Astrocyte (in vitro differentiated cells and primary cell): ENCODE results near the gene PDE4A.

ENCODE experiments used
- CTCF ChIP-seq: IDR thresholded peaks from 2 replicates; pipeline ENCODE4 v1.5.1; 2011; ENCODE audit warnings: low read depth, mild to moderate bottlenecking, inconsistent platforms, low read length, moderate library complexity; ENCODE audit not compliant: insufficient read depth
- EZH2 ChIP-seq: IDR thresholded peaks from 2 replicates; pipeline ENCODE4 v1.6.1; 2012; ENCODE audit warnings: mild to moderate bottlenecking, low read length, inconsistent platforms; ENCODE audit not compliant: insufficient read depth

GRCh38 chr19:10439588-10439987 lies 19.2 kb downstream of the PDE4A start:
- TF ChIP-seq CTCF (no peak), EZH2 (no peak)
